Activated CD4-positive, alpha-beta T cell treated with anti-CD3 and anti-CD28 coated beads, Interleukin-2, amount 50 U/mL, for 16 hours (primary cell): ENCODE data around the gene KPNA6.
"Not testable (repeated sequence)": the region's sequence is repeated elsewhere in the genome, so short reads cannot be mapped to it uniquely, and the experiment has no call there.

ENCODE experiments used
- DNase-seq: peaks from one replicate; pipeline ENCODE4 v3.0.0-alpha.2; 2020

KPNA6 gene

DNA sequence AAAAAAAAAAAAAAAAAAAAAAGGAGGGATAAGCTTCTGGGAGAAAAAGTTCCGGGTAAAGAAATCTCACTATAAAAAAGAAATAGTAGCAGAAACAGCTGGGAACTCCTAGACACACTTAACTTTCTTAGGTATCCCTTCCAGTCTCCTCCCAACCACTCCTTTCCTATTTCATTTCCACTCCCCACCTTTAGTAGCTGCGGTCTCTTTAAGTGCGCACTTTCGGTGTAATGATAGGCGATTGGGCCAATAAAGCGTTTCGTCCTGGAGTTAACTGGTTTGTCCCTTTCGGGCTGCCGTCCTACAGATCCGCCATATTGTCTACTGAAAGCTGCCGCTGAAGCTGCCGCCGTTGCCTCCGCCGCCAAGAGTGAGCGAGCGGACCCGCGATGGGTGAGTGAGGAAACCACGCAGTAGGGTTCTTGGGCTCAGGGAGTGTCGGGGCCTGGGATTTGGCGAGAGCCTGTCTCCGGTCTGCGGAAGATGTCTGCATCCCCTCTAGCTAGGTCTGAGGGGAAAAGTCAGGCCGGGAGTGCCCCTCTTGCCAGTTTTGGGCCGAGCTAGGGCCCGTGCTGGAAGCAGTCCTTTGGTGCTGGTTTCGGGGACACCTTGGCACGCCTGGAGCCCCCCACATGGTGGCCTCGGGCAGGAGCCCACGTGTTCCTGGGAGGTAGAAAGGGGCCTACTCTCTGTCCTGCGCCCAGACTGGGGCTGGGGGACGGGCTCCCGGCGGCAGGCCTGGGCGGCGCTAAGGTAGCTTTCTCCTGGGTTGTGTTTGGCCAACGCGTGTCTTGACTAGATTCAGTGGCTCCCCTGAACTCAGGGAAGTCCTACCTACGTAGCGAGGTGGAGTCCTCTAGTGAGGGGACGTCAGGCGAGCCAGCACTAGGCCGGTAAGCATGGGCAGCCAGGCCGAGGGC is at the start of gene KPNA6:
Gene KPNA6 (plus strand): TSS at position 315 of the 920 bp plus-strand sequence. CDS start 75 bp downstream, at position 390.
- peak; percentile 95 for DNase-seq

DNA sequence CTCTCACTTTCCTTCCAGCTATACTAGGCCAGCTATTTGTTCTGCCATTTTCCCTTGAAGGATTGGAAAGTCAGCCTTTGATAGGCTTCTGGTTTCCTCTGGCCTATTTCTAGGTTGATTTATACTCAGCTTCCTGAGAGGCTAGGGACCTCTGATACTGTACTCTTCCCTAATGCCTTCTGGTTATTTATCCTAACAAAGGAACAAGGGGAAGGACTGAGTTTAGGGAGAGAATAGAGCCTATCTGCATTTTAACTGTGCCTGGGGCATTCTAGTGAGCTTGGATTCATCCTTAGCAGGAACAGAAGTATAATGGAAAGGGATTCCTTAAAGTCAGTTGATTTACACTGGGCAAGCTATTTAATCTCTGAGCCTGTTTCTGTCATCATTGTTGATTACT is 46.9 kb upstream of the KPNA6 start:
- DNase-seq: no peak

DNA sequence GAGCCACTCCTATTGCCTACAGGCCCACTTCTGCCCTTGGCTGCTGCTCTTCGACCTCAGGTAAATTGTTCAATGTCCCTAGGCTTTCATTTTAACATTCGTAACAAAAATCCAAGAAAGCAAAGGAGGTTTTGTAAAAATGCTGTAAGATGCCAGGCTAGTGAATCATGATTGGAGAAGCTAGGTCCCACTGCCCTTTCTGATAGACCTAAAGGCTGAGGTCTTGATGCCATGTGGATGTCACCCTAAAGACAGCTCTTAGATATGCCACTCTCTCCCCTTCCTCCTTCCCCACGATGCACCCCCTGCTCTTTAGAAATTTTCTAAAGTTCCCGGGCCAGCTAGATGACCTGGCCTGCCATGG is 45.0 kb upstream of the KPNA6 start:
- no peak for DNase-seq

DNA sequence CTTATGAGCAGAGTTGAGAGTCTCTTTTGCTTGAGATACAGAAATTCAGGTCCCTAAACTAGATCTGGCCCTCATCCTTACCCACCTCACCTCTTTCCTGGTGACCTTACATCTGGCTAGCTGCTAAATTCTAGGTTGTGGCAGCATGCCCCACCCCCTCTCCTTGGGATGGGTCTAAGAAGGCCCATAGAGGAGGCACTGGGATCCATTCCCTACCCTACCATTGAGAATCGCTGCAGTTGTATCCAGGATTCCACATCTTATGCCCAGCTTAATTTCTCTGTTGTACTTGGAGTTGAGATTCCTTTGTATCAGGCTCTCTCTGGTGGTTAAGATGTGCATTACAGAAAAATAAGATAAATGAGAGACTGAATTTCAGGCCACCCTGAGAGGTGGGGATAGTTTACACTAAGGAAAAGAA is 44.6 kb upstream of the KPNA6 start:
- DNase-seq: peak; percentile 28

DNA sequence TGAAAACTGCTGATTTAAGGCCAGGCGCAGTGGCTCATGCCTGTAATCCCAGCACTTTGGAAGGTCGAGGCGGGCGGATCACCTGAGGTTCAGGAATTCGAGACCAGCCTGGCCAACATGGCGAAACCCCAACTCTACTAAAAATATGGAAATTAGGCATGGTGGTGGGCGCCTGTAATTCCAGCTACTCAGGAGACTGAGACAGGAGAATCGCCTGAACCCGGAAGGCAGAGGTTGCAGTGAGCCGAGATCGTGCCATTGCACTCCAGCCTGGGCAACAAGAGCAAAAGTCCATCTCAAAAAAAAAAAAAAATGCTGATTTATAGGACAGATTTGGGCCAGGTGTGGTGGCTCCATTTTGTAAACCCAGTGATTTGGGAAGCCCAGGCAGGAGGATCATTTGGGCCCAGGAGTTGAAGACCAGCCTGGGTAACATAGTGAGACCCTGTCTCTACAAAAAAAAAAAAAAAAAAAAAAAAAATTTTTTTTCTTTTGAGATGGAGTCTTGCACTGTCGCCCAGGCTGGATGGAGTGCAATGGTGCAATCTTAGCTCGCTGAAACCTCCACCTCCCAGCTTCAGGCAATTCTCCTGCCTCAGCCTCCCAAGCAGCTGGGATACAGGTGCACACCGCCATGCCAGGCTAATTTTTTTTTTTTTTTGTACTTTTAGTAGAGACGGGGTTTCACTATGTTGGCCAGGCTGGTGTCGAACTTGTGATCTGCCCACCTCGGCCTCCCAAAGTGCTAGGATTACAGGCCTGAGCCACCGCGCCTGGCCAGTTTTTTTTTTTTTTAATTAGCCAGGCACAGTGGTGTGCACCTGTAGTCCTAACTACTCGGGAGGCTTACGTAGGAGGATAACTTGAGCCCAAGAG is 42.0 kb upstream of the KPNA6 start:
- DNase-seq: not testable (repeated sequence)

- DNase-seq: peak; percentile 50
Measured at GRCh38 chr1:32066489-32066873, 41.4 kb upstream of the KPNA6 start.

DNA sequence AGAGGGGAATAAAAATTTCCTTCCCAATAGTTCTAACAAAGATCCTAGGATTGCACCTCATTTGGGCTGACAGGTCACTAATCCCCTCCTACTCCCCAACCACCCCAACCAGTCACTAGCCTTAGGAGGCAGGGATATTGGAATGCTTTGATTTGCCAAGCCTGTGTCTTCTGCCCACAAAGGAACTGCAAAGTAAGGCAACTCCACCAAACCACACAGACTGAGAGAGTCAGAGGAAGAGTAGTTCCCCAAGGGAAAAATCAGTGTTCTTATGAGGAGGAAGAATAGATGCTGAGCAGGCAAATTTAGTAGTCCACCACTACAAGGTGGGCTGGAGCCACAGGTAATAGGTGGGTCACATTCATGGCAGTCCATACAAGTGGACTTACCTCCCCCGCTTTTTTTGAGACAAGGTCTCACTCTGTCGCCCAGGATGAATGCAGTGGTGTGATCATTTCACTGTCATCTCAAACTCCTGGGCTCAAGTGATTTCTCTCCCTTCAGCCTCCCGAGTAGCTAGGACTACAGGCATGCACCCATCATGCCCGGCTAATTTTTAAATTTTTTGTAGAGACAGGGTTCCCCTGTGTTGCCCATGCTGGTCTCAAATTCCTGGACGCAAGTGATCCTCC is 38.8 kb upstream of the KPNA6 start:
- no peak for DNase-seq

- DNase-seq: no peak
Measured at GRCh38 chr1:32071758-32072621, 35.9 kb upstream of the KPNA6 start.

GRCh38 chr1:32072622-32073298 is 35.1 kb upstream of the KPNA6 start, which contains the start of gene TMEM39B:
Gene TMEM39B (plus strand): TSS chr1:32072939. CDS start chr1:32073048, 109 bp downstream.
- peak; percentile 95 for DNase-seq

- DNase-seq: no peak
Measured at GRCh38 chr1:32073299-32074229, 34.3 kb upstream of the KPNA6 start.

DNA sequence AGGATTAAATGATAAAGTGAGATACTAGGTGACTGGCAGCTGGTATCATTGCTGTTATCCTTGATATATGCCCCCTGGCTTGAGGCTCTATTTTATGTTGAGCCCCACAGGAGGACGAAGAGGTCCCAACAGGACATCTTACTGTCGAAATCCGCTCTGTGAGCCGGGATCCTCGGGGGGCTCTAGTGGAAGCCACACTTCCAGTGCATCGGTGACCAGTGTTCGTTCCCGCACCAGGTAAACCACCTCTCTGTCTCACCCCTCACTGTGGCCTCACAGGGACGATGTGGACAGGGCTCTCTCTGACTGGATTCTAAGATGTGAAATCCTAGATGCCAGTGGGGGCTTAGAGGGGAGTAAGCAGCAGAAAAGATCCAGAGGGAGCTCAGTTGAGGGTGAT is 33.0 kb upstream of the KPNA6 start:
- DNase-seq: no peak

- DNase-seq: no peak
Measured at GRCh38 chr1:32077451-32077850, 30.4 kb upstream of the KPNA6 start.

DNA sequence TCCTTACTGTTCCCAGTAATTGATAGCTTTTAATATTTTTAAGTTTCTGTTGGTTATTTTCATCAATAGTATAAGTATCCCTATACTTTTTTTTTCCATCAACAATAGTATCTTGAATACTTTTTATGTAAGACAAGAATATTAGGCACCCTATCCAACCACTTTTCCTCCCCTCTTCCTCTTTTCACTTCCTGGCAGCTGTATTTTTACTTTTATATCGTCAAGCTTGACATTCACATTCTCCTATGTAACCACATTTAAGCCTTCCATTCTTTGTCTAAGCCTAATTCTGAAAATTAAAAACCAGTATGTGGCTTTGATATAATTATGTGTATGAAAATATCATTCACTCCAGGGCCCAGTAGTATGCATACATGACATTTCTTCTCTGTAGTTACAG is 25.8 kb upstream of the KPNA6 start:
- no peak for DNase-seq

DNA sequence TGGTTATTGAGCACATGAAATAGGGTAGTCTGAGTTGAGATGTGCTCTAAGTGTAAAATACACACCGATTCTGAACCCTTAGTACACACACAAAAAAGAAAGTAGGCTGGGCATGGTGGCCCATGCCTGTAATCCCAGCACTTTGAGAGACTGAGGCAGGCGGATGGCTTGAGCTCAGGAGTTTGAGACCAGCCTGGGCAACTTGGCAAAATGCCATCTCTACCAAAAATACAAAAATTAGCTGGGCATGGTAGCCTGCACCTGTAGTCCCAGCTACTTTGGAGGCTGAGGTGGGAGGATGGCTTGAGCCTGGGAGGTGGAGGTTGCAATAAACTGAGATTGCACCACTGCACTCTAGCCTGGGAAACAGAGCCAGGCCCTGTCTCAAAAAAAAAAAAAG is 21.5 kb upstream of the KPNA6 start:
- not testable (repeated sequence) for DNase-seq

DNA sequence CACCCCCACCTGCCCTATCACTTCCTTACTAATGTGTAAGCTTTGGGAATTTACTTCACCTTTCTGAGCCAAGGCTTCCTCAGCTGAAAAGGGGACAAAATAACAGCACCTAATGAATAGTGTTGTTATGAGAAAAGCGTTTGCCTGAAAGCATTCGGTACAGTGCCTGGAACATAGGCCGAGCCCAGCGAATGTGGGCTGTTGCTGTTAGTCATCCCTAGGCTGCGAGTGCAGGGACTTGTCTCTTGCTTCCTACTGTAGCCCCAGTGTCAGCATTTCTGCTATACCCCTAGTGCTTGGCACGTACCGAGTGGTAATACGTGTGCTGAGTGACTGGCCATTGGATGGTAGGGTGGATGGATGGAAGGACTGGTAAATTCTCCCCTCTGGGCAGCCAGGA is 16.7 kb upstream of the KPNA6 start:
- no peak for DNase-seq

DNA sequence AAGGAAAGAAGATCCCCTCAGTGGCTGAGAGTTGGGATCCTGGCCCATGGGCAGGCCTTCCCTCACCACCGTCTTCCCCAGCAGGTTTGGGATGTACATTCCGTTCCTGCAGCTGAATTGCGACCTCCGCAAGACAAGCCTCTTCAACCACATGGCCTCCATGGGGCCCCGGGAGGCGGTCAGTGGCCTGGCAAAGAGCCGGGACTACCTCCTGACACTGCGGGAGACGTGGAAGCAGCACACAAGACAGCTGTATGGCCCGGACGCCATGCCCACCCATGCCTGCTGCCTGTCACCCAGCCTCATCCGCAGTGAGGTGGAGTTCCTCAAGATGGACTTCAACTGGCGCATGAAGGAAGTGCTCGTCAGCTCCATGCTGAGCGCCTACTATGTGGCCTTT is 16.3 kb upstream of the KPNA6 start:
- DNase-seq: no peak

- no peak for DNase-seq
Measured at GRCh38 chr1:32094746-32095521, 12.9 kb upstream of the KPNA6 start.

DNA sequence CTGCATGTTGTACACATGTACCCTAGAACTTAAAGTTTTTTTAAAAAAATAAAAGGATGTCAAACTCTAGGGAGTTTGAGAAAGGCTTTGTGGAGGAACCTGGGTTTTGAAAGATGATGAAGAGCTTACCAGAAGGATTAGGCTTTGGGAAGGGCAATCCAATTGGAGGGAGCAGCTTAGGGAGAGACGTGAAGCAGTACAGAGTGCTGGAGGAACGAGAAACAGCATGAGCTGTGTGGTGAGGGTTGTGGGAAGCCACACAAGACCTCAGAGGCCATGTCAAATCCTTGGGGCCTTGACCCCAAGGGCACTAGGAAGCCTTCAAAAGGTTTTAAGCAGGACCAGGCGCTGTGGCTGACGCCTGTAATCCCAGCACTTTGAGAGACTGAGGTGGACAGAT is 8.4 kb upstream of the KPNA6 start:
- no peak for DNase-seq

DNA sequence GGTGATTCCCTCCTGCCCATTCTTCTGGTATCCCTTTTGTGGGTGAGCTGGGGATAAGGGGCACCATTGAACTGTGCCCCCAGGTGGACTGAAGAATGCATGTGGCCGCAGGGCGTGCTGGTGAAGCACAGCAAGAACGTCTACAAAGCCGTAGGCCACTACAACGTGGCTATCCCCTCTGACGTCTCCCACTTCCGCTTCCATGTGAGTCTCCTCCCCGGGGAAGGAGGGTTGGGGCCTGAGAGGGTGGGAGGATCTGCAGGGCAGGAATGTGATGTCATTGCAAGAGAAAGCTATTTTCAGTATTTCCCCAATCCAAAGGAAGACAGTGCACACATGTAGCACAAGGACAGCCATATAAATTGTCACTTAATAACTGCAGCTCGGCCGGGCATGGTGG is 7.5 kb upstream of the KPNA6 start:
- no peak for DNase-seq
